Transverse colon (tissue), 4 donors: ENCODE results near the gene ARHGAP6. TPM values are rescaled to one million over a fixed set of nuclear protein-coding genes. Genes with fewer than 3 reads are reported as not detected.

Source experiments
- DNase-seq: peaks from one replicate; pipeline ENCODE4 v3.0.0-alpha.2; 2019
- H3K27ac ChIP-seq, 4 donors: fragments of 200-600 bp; sonication (generic); 2 replicates each; pipeline ENCODE4 v1.5.1; 2016 to 2018; ENCODE audit warnings: inconsistent platforms in 4 of 4
- H3K27me3 ChIP-seq: fragments of 200-600 bp; sonication (generic); 2 replicates; pipeline ENCODE4 v1.5.1; 2017; ENCODE audit warnings: inconsistent platforms
- H3K36me3 ChIP-seq, 4 donors: fragments of 200-600 bp; sonication (generic); 2 replicates each; pipeline ENCODE4 v1.5.1; 2017 to 2019; ENCODE audit warnings: inconsistent platforms in 4 of 4
- H3K4me1 ChIP-seq, 4 donors: fragments of 200-600 bp; sonication (generic); 2 replicates each; pipeline ENCODE4 v1.5.1; 2017 to 2020; ENCODE audit warnings: inconsistent platforms in 4 of 4
- H3K4me3 ChIP-seq, 4 donors: fragments of 200-600 bp; sonication (generic); 1 replicate in 1 of 4; 2 replicates in 3 of 4; pipeline versions ENCODE4 v1.5.1 to v1.6.1; 2017 to 2019; ENCODE audit warnings: inconsistent platforms in 4 of 4
- H3K9me3 ChIP-seq, 2 donors: fragments of 200-600 bp; sonication (generic); 2 replicates each; pipeline ENCODE4 v1.5.1; 2017 to 2019; ENCODE audit warnings: inconsistent platforms in 2 of 2
- CTCF ChIP-seq, 5 experiments: fragments of 200-600 bp in 3 of 5; fragments of 450-650 bp in 2 of 5; sonication (generic) in 3 of 5; IDR thresholded peaks; 1 replicate in 2 of 5; 2 replicates in 3 of 5; pipeline ENCODE4 v1.5.1; 2016 to 2017; ENCODE audit warnings: antibody characterized with exemption in 5 of 5, inconsistent platforms in 3 of 5, mild to moderate bottlenecking in 2 of 5, moderate library complexity in 1 of 5
- EP300 ChIP-seq: sonication (generic); formaldehyde crosslinking; IDR thresholded peaks from one replicate; pipeline ENCODE4 v1.6.1; 2017; ENCODE audit warnings: antibody characterized with exemption, low read depth
- POLR2A ChIP-seq: fragments of 450-650 bp; IDR thresholded peaks from one replicate; pipeline ENCODE4 v1.6.1; 2016; ENCODE audit warnings: antibody characterized with exemption, mild to moderate bottlenecking, moderate library complexity
- POLR2AphosphoS5 ChIP-seq, 3 donors: sonication (generic); formaldehyde crosslinking; IDR thresholded peaks; one replicate each; pipeline ENCODE4 v1.6.1; 2016; ENCODE audit warnings: antibody characterized with exemption in 3 of 3
- WGBS, 2 donors: methylation state at CpG; one replicate each; pipeline ENCODE4 v1.1.5; 2018; ENCODE audit warnings: low coverage in 1 of 2; 5-methylcytosine and 5-hydroxymethylcytosine counted together
- in situ Hi-C, 4 donors: fragments of 200-750 bp; cut with MboI; loops; one replicate each; pipeline versions ENCODE4 v1.15.0 to v1.15.1; 2017; ENCODE audit warnings: low sequenced_read_pairs in 3 of 4, low pct_ligation_motif_present in 1 of 4, low pct_unique_long_range_greater_than_20kb in 1 of 4
- intact Hi-C: fragments of 100-400 bp; cut with DNase I; formaldehyde crosslinking; loops from one replicate; pipeline ENCODE4 v1.15.1; 2023; ENCODE audit warnings: low total_unique reads
- total RNA-seq, 4 donors: library from RNA; depleted of rRNA; stranded (reverse); fragments of >200 nt; gene quantifications; one replicate each; pipeline ENCODE4 v1.1.0, GENCODE V29; 2016

Gene ARHGAP6
- total RNA-seq, 4 donors from 2014 or later, result 5.0 to 12.4 (median 9.0) TPM

GRCh38 chrX:11336201-11336600 lies 329.5 kb downstream of the ARHGAP6 start:
- TF ChIP-seq CTCF (IDR thresholded peaks at IDR 0.05), result no peak
- TF ChIP-seq EP300, result no peak
- TF ChIP-seq POLR2A, result no peak
- no peak for TF ChIP-seq POLR2AphosphoS5 (IDR thresholded peaks at IDR 0.05)
- Histone ChIP-seq H3K4me1 (no peaks in the 10 kb centered on the region), H3K9me3 (no peaks in the 10 kb centered on the region), H3K36me3 (no peaks in the 10 kb centered on the region), H3K27me3 (no peaks in the 10 kb centered on the region), H3K27ac (no peak overlapping the region), H3K4me3 (no peak overlapping the region)
- 67% methylated on average over 2 of the region's 2 CpGs; no CpG with 5 or more reads in 1 of the 2 donors for WGBS, 2 donors
- in situ Hi-C loops, result loop anchor here in 1 of 4 donors (25.0 kb wide), 1 partner anchor 99 kb away; no protein-coding TSS in a partner anchor
- DNase-seq, result no peak
- intact Hi-C loops, result no loop called here

- no peak for DNase-seq
- Histone ChIP-seq H3K27me3 (no peaks in the 10 kb centered on the region), H3K4me1 (no peaks in the 10 kb centered on the region), H3K27ac (no peak overlapping the region), H3K36me3 (no peaks in the 10 kb centered on the region), H3K9me3 (no peaks in the 10 kb centered on the region), H3K4me3 (no peak overlapping the region)
- in situ Hi-C loops, result loop anchor here in 1 of 4 donors (25.0 kb wide), 1 partner anchor 97 kb away; no protein-coding TSS in a partner anchor
- TF ChIP-seq EP300, result no peak
- TF ChIP-seq POLR2AphosphoS5 (IDR thresholded peaks at IDR 0.05), result no peak
- TF ChIP-seq CTCF (IDR thresholded peaks at IDR 0.05), result no peak
- no peak for TF ChIP-seq POLR2A
- intact Hi-C loops, result no loop called here
- WGBS, 2 donors, result 63 to 100% methylated on average over 1 to 2 of the region's 2 CpGs
Observed at GRCh38 chrX:11334165-11334564, 331.6 kb downstream of the ARHGAP6 start.

- no peaks in the 10 kb centered on the region for H3K27me3 ChIP-seq
- in situ Hi-C loops (loop anchor here in 1 of 4 donors (25.0 kb wide), 1 partner anchor 94 kb away; no protein-coding TSS in a partner anchor), intact Hi-C loops (no loop called here)
- no peaks in the 10 kb centered on the region for H3K9me3 ChIP-seq
- no peak for TF ChIP-seq POLR2AphosphoS5 (IDR thresholded peaks at IDR 0.05)
- whole genome bisulfite sequencing, 2 donors, result 74% methylated on average over 2 of the region's 2 CpGs; no CpG with 5 or more reads in 1 of the 2 donors
- no peak overlapping the region for H3K27ac ChIP-seq
- no peaks in the 10 kb centered on the region for H3K4me1 ChIP-seq
- no peak overlapping the region for H3K4me3 ChIP-seq
- DNase-seq, result no peak
- no peaks in the 10 kb centered on the region for H3K36me3 ChIP-seq
Observed at GRCh38 chrX:11331788-11332187, 333.9 kb downstream of the ARHGAP6 start.

GRCh38 chrX:11329021-11329420 lies 336.7 kb downstream of the ARHGAP6 start:
- in situ Hi-C loops (loop anchor here in 1 of 4 donors (25.0 kb wide), 1 partner anchor 92 kb away; no protein-coding TSS in a partner anchor), intact Hi-C loops (no loop called here)
- DNase-seq, result no peak

More at GRCh38 chrX:11329021-11329420, 336.7 kb downstream of the ARHGAP6 start:
- TF ChIP-seq CTCF (IDR thresholded peaks at IDR 0.05) (no peak), EP300 (no peak), POLR2A (no peak), POLR2AphosphoS5 (IDR thresholded peaks at IDR 0.05) (no peak)
- 47 to 55% methylated on average over 3 to 5 of the region's 5 CpGs for WGBS, 2 donors
- no peaks in the 10 kb centered on the region for H3K27me3 ChIP-seq
- no peaks in the 10 kb centered on the region for H3K4me1 ChIP-seq
- H3K4me3 ChIP-seq, result no peak overlapping the region
- H3K9me3 ChIP-seq, result no peaks in the 10 kb centered on the region
- H3K36me3 ChIP-seq, result no peaks in the 10 kb centered on the region
- no peak overlapping the region for H3K27ac ChIP-seq
